Liver (tissue), 9 donors: ENCODE data around the gene CFI. TPM values are rescaled to one million over a fixed set of nuclear protein-coding genes. Genes with fewer than 3 reads are reported as not detected.

ENCODE experiments used
- DNase-seq: peaks from one replicate; pipeline ENCODE4 v3.0.0-alpha.2; 2017; ENCODE audit warnings: low spot score
- H3K27ac ChIP-seq, 2 donors: one replicate each; pipeline ENCODE4 v1.7.0; 2013; ENCODE audit warnings: inconsistent platforms in 2 of 2, low read length in 2 of 2, control low read depth in 1 of 2, low read depth in 1 of 2, mild to moderate bottlenecking in 1 of 2
- H3K27me3 ChIP-seq, 4 donors: one replicate each; pipeline versions ENCODE4 v1.6.1 to v1.7.0; 2013; ENCODE audit warnings: low read length in 3 of 4, inconsistent platforms in 1 of 4, mild to moderate bottlenecking in 1 of 4, moderate library complexity in 1 of 4; ENCODE audit not compliant: control insufficient read depth in 4 of 4, insufficient read depth in 4 of 4
- H3K36me3 ChIP-seq, 4 donors: one replicate each; pipeline versions ENCODE4 v1.6.1 to v1.7.0; 2013; ENCODE audit warnings: low read length in 3 of 4, mild to moderate bottlenecking in 3 of 4, low read depth in 1 of 4, moderate library complexity in 1 of 4; ENCODE audit not compliant: control insufficient read depth in 4 of 4, insufficient read depth in 3 of 4
- H3K4me1 ChIP-seq, 4 donors: one replicate each; pipeline versions ENCODE4 v1.6.1 to v1.7.0; 2013; ENCODE audit warnings: low read length in 3 of 4, mild to moderate bottlenecking in 3 of 4, moderate library complexity in 1 of 4; ENCODE audit not compliant: control insufficient read depth in 4 of 4, insufficient read depth in 4 of 4
- H3K4me3 ChIP-seq, 3 donors: one replicate each; pipeline versions ENCODE4 v1.6.1 to v1.7.0; 2013; ENCODE audit warnings: low read length in 3 of 3, control low read depth in 1 of 3, low read depth in 1 of 3, mild to moderate bottlenecking in 1 of 3
- H3K9ac ChIP-seq, 2 donors: one replicate each; pipeline ENCODE4 v1.7.0; 2013; ENCODE audit warnings: low read length in 2 of 2, mild to moderate bottlenecking in 2 of 2, moderate library complexity in 2 of 2, control low read depth in 1 of 2, low read depth in 1 of 2
- H3K9me3 ChIP-seq, 4 donors: one replicate each; pipeline versions ENCODE4 v1.6.1 to v1.7.0; 2013; ENCODE audit warnings: low read length in 3 of 4; ENCODE audit not compliant: control insufficient read depth in 4 of 4
- CTCF ChIP-seq: fragments of 150-350 bp; IDR thresholded peaks from 2 replicates; pipeline ENCODE4 v1.5.1; 2017; ENCODE audit warnings: improper control_type of control experiment, low read depth, low read length; ENCODE audit not compliant: missing input control
- EGR1 ChIP-seq, 2 donors: IDR thresholded peaks; 2 replicates each; pipeline ENCODE4 v1.6.1; 2016 to 2018; ENCODE audit warnings: antibody characterized with exemption in 2 of 2, low read depth in 2 of 2
- FOXA1 ChIP-seq: IDR thresholded peaks from 2 replicates; pipeline ENCODE4 v1.6.1; 2016; ENCODE audit warnings: antibody characterized with exemption
- FOXA2 ChIP-seq: IDR thresholded peaks from 2 replicates; pipeline ENCODE4 v1.6.1; 2016; ENCODE audit warnings: antibody characterized with exemption
- GABPA ChIP-seq, 2 donors: IDR thresholded peaks in 1 of 2; conservative IDR thresholded peaks in 1 of 2; 2 replicates each; pipeline ENCODE4 v1.6.1; 2016; ENCODE audit warnings: antibody characterized with exemption in 2 of 2, mild to moderate bottlenecking in 1 of 2, moderate library complexity in 1 of 2
- HNF4A ChIP-seq, 2 donors: conservative IDR thresholded peaks; 2 replicates each; pipeline ENCODE4 v1.6.1; 2016; ENCODE audit warnings: antibody characterized with exemption in 2 of 2, mild to moderate bottlenecking in 2 of 2
- HNF4G ChIP-seq: IDR thresholded peaks from 2 replicates; pipeline ENCODE4 v1.6.1; 2016; ENCODE audit warnings: antibody characterized with exemption
- JUND ChIP-seq, 2 donors: IDR thresholded peaks; 2 replicates each; pipeline ENCODE4 v1.6.1; 2016; ENCODE audit warnings: antibody characterized with exemption in 2 of 2
- NR2F2 ChIP-seq: IDR thresholded peaks from 2 replicates; pipeline ENCODE4 v1.6.1; 2016; ENCODE audit warnings: antibody characterized with exemption
- RAD21 ChIP-seq, 2 donors: IDR thresholded peaks; 2 replicates each; pipeline ENCODE4 v1.6.1; 2016; ENCODE audit warnings: antibody characterized with exemption in 2 of 2, mild to moderate bottlenecking in 2 of 2
- RXRA ChIP-seq, 2 donors: IDR thresholded peaks; 2 replicates each; pipeline ENCODE4 v1.6.1; 2017 to 2018; ENCODE audit warnings: antibody characterized with exemption in 2 of 2, mild to moderate bottlenecking in 1 of 2
- SP1 ChIP-seq: IDR thresholded peaks from 2 replicates; pipeline ENCODE4 v1.6.1; 2018; ENCODE audit warnings: antibody characterized with exemption, mild to moderate bottlenecking
- TAF1 ChIP-seq: conservative IDR thresholded peaks from 2 replicates; pipeline ENCODE4 v1.6.1; 2016; ENCODE audit warnings: antibody characterized with exemption, mild to moderate bottlenecking
- YY1 ChIP-seq: IDR thresholded peaks from 2 replicates; pipeline ENCODE4 v1.6.1; 2016; ENCODE audit warnings: antibody characterized with exemption, mild to moderate bottlenecking
- WGBS: extraction: QIAGEN DNeasy Blood & Tissue Kit; methylation state at CpG from one replicate; pipeline ENCODE4 v1.1.7; 2013; 5-methylcytosine and 5-hydroxymethylcytosine counted together
- polyA plus RNA-seq, 2 donors: library from polyadenylated mRNA; stranded (reverse) in 1 of 2; unstranded in 1 of 2; fragments of 200-250 nt in 1 of 2; fragments of >200 nt in 1 of 2; fragmentation: Nextera tagmentation in 1 of 2; extraction: Ambion mirVana in 1 of 2; gene quantifications; one replicate each; pipeline versions ENCODE4 v1.2.1 to v1.2.3, GENCODE V29; 2013 to 2015
- total RNA-seq, 2 donors: library from RNA; depleted of rRNA; stranded (reverse); fragments of >200 nt; gene quantifications; one replicate each; pipeline ENCODE4 v1.2.3, GENCODE V29; 2014
- TF ChIP-seq, protein P1 (sequence below): IDR thresholded peaks from 2 replicates; pipeline ENCODE4 v1.6.1; 2016; ENCODE audit warnings: antibody characterized with exemption, mild to moderate bottlenecking
- TF ChIP-seq, protein P2 (sequence below): IDR thresholded peaks from 2 replicates; pipeline ENCODE4 v1.6.1; 2016; ENCODE audit warnings: antibody characterized with exemption
- TF ChIP-seq, protein P3 (sequence below): IDR thresholded peaks from 2 replicates; pipeline ENCODE4 v1.6.1; 2016; ENCODE audit warnings: antibody characterized with exemption
- TF ChIP-seq, protein P4 (sequence below): IDR thresholded peaks from 2 replicates; pipeline ENCODE4 v1.6.1; 2016; ENCODE audit warnings: antibody characterized with exemption
- donor health status: healthy.
- donor health status: healthy.
- donor health status: healthy.
- donor health status: healthy.
- donor health status: healthy.

Gene CFI
- total and polyA plus RNA-seq, 4 donors: 232 to 598 (median 500) TPM

DNA sequence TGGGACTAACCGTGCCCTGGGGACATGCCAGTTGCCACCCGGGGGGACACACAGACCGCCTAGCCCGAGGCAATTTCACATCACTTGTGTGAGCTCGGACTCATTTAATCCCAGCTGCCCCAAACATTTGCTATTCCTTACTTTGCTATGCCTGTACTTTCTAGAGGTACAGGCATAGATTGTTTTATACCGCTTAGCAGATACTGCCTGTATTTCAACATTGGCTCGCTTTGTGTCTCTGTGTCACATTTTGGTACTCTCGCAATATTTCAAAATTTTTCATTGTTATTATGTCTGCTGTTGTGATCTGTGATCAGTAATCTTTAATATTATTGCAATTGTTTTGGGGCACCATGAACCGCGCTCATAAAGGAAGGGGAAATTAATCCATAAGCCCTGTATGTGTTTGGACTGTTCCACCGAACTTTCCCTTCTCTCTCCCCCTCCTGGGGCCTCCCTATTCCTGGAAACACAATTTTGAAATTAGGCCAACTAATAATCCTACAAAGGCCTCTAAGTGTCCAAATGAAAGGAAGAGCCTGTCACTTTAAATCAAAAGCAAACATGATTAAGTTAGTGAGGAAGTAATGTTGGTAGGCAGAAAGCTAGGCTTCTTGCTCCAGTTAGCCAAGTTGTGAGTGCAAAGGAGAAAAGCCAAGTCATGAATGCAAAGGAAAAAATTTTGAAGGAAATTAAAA, 98.0 kb downstream of the CFI start:
- WGBS: 14% methylated on average over 11 of the region's 11 CpGs
- Histone ChIP-seq H3K4me1 (peaks cover 5 to 24% (median 15%) of the 10 kb centered on the region in 4 donors), H3K9ac (peak overlapping the region in 1 of 2 donors; percentile 67), H3K9me3 (no peaks in the 10 kb centered on the region), H3K4me3 (peak overlapping the region; percentile 15 to 90 (median 80)), H3K36me3 (peaks cover 2 to 7% (median 5%) of the 10 kb centered on the region in 4 donors), H3K27me3 (no peaks in the 10 kb centered on the region), H3K27ac (peak overlapping the region; percentile 71 to 85)
- no peak for DNase-seq
- no peak for TF ChIP-seq RXRA (IDR thresholded peaks at IDR 0.05)
- peak; percentile 3 for TF ChIP-seq SP1
- TF ChIP-seq, protein P1, sequence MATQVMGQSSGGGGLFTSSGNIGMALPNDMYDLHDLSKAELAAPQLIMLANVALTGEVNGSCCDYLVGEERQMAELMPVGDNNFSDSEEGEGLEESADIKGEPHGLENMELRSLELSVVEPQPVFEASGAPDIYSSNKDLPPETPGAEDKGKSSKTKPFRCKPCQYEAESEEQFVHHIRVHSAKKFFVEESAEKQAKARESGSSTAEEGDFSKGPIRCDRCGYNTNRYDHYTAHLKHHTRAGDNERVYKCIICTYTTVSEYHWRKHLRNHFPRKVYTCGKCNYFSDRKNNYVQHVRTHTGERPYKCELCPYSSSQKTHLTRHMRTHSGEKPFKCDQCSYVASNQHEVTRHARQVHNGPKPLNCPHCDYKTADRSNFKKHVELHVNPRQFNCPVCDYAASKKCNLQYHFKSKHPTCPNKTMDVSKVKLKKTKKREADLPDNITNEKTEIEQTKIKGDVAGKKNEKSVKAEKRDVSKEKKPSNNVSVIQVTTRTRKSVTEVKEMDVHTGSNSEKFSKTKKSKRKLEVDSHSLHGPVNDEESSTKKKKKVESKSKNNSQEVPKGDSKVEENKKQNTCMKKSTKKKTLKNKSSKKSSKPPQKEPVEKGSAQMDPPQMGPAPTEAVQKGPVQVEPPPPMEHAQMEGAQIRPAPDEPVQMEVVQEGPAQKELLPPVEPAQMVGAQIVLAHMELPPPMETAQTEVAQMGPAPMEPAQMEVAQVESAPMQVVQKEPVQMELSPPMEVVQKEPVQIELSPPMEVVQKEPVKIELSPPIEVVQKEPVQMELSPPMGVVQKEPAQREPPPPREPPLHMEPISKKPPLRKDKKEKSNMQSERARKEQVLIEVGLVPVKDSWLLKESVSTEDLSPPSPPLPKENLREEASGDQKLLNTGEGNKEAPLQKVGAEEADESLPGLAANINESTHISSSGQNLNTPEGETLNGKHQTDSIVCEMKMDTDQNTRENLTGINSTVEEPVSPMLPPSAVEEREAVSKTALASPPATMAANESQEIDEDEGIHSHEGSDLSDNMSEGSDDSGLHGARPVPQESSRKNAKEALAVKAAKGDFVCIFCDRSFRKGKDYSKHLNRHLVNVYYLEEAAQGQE: no peak
- TF ChIP-seq RAD21 (IDR thresholded peaks at IDR 0.05): peak in 1 of 2 donors; percentile 0

- Histone ChIP-seq H3K9me3 (no peaks in the 10 kb centered on the region), H3K4me3 (peak within 1 kb of the TSS; percentile 78 to 90 (median 80)), H3K36me3 (peaks cover 0 to 5% (median under 1%) of the 10 kb centered on the region in 4 donors), H3K4me1 (peaks cover 5 to 24% (median 15%) of the 10 kb centered on the region in 4 donors), H3K9ac (peak within 1 kb of the TSS in 1 of 2 donors; percentile 73), H3K27me3 (no peaks in the 10 kb centered on the region), H3K27ac (peak within 1 kb of the TSS; percentile 71 to 85)
- TF ChIP-seq SP1 (peak; percentile 11), NR2F2 (no peak), EGR1 (IDR thresholded peaks at IDR 0.05; ENCODE audit: low read depth in 2 of 2) (no peak), FOXA2 (no peak), HNF4G (no peak), FOXA1 (no peak), GABPA (IDR thresholded peaks at IDR 0.05 in 1 of 2, conservative IDR thresholded peaks at IDR 0.05 in 1 of 2) (no peak), TAF1 (no peak), JUND (IDR thresholded peaks at IDR 0.05) (no peak), CTCF (peak; percentile 52), RXRA (IDR thresholded peaks at IDR 0.05) (peak in 1 of 2 donors; percentile 16), HNF4A (conservative IDR thresholded peaks at IDR 0.05) (peak in 1 of 2 donors; percentile 26), YY1 (peak; percentile 18), RAD21 (IDR thresholded peaks at IDR 0.05) (peak in 1 of 2 donors; percentile 42)
- TF ChIP-seq, protein P2, sequence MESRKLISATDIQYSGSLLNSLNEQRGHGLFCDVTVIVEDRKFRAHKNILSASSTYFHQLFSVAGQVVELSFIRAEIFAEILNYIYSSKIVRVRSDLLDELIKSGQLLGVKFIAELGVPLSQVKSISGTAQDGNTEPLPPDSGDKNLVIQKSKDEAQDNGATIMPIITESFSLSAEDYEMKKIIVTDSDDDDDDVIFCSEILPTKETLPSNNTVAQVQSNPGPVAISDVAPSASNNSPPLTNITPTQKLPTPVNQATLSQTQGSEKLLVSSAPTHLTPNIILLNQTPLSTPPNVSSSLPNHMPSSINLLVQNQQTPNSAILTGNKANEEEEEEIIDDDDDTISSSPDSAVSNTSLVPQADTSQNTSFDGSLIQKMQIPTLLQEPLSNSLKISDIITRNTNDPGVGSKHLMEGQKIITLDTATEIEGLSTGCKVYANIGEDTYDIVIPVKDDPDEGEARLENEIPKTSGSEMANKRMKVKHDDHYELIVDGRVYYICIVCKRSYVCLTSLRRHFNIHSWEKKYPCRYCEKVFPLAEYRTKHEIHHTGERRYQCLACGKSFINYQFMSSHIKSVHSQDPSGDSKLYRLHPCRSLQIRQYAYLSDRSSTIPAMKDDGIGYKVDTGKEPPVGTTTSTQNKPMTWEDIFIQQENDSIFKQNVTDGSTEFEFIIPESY: no peak
- TF ChIP-seq, protein P3, sequence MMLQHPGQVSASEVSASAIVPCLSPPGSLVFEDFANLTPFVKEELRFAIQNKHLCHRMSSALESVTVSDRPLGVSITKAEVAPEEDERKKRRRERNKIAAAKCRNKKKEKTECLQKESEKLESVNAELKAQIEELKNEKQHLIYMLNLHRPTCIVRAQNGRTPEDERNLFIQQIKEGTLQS: no peak
- TF ChIP-seq, protein P1: peak; percentile 27
- TF ChIP-seq, protein P4, sequence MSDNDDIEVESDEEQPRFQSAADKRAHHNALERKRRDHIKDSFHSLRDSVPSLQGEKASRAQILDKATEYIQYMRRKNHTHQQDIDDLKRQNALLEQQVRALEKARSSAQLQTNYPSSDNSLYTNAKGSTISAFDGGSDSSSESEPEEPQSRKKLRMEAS: no peak
- WGBS: under 1% methylated on average over 72 of the region's 72 CpGs
- peak; percentile 86 for DNase-seq
Measured at GRCh38 chr4:109702950-109703663, 98.7 kb downstream of the CFI start, which contains the start of gene CASP6. Gene CASP6 (minus strand): TSS chr4:109703445. CDS start chr4:109703395, 50 bp downstream.
